Natural killer cell (primary cell): ENCODE data around the gene TMIE. TPM values are rescaled to one million over a fixed set of nuclear protein-coding genes. Genes with fewer than 3 reads are reported as not detected.

Experiments
- ATAC-seq, 3 donors: fragments of 150-1000 bp in 2 of 3; fragments of 200-7000 bp in 1 of 3; cut with Tn5 transposase; 1 replicate in 1 of 3; 2 replicates in 2 of 3; pipeline ENCODE4 v1.10.0; 2021; ENCODE audit warnings: mild to moderate bottlenecking in 2 of 3, moderate library complexity in 2 of 3
- DNase-seq, 2 donors: peaks; one replicate each; pipeline versions ENCODE4 v3.0.0 to v3.0.0-alpha.2; 2013 to 2021; ENCODE audit warnings: mixed read lengths in 1 of 2
- H3K27ac ChIP-seq: one replicate; pipeline ENCODE4 v1.5.1; 2013; ENCODE audit warnings: mild to moderate bottlenecking, low read length
- H3K27me3 ChIP-seq: one replicate; pipeline ENCODE4 v1.6.1; 2013; ENCODE audit warnings: low read length; ENCODE audit not compliant: control insufficient read depth, insufficient read depth
- H3K36me3 ChIP-seq: one replicate; pipeline ENCODE4 v1.6.1; 2013; ENCODE audit warnings: low read length; ENCODE audit not compliant: control insufficient read depth, insufficient read depth
- H3K4me1 ChIP-seq: one replicate; pipeline ENCODE4 v1.6.1; 2013; ENCODE audit warnings: low read length; ENCODE audit not compliant: control insufficient read depth, insufficient read depth
- H3K4me3 ChIP-seq: one replicate; pipeline ENCODE4 v1.5.1; 2013; ENCODE audit warnings: low read length
- H3K9me3 ChIP-seq: one replicate; pipeline ENCODE4 v1.6.1; 2013; ENCODE audit warnings: low read length; ENCODE audit not compliant: control insufficient read depth, insufficient read depth
- H3K27ac Mint-ChIP-seq, 2 donors: one replicate each; pipeline ENCODE4 v1.8.0; 2022; ENCODE audit warnings: mild to moderate bottlenecking in 2 of 2, mixed read lengths in 2 of 2, moderate library complexity in 1 of 2
- H3K27me3 Mint-ChIP-seq, 2 donors: one replicate each; pipeline ENCODE4 v1.8.0; 2022; ENCODE audit warnings: low read depth in 2 of 2, mixed read lengths in 2 of 2
- H3K36me3 Mint-ChIP-seq: one replicate; pipeline ENCODE4 v1.8.0; 2022; ENCODE audit warnings: mixed read lengths
- H3K4me1 Mint-ChIP-seq, 2 donors: one replicate each; pipeline ENCODE4 v1.8.0; 2022; ENCODE audit warnings: mixed read lengths in 2 of 2
- H3K4me3 Mint-ChIP-seq: one replicate; pipeline ENCODE4 v1.8.0; 2022; ENCODE audit warnings: mild to moderate bottlenecking, moderate library complexity, mixed read lengths
- H3K9me3 Mint-ChIP-seq, 2 donors: one replicate each; pipeline ENCODE4 v1.8.0; 2022; ENCODE audit warnings: mixed read lengths in 2 of 2
- WGBS: methylation state at CpG from one replicate; pipeline ENCODE4 v1.1.7; 2013; ENCODE audit warnings: missing lambda C conversion rate; ENCODE audit not compliant: insufficient coverage; 5-methylcytosine and 5-hydroxymethylcytosine counted together
- intact Hi-C: fragments of 100-400 bp; cut with micrococcal nuclease; formaldehyde crosslinking; loops from one replicate; pipeline ENCODE4 v1.14.2; 2022
- total RNA-seq, 4 donors: library from RNA; stranded (reverse); fragments of 120-200 nt in 1 of 4; gene quantifications; one replicate each; pipeline versions ENCODE4 v1.2.3 to v1.2.4, GENCODE V29; 2013 to 2022
- TF ChIP-seq, protein P1 (sequence below): fragments of 200-600 bp; IDR thresholded peaks from one replicate; pipeline ENCODE4 v1.8.0; 2022; ENCODE audit warnings: antibody characterized with exemption

Gene TMIE
- total RNA-seq, 3 donors from 2014 or later (not counting 1 experiment from before 2014, with no cell fraction given) = not detected

- Mint-ChIP-seq H3K27ac (no peak overlapping the region), H3K36me3 (no peaks in the 10 kb centered on the region), H3K27me3 (peaks cover 0 to 4% of the 10 kb centered on the region in 2 donors), H3K4me3 (no peak overlapping the region), H3K4me1 (no peaks in the 10 kb centered on the region), H3K9me3 (no peaks in the 10 kb centered on the region)
- H3K27me3 ChIP-seq = no peaks in the 10 kb centered on the region
- no peaks in the 10 kb centered on the region for H3K4me1 ChIP-seq
- 88% methylated on average over 10 of the region's 10 CpGs for WGBS
- H3K4me3 ChIP-seq = no peak overlapping the region
- intact Hi-C loops = no loop called here
- H3K9me3 ChIP-seq = no peaks in the 10 kb centered on the region
- no peak for ATAC-seq
- no peak overlapping the region for H3K27ac ChIP-seq
- TF ChIP-seq, protein P1, sequence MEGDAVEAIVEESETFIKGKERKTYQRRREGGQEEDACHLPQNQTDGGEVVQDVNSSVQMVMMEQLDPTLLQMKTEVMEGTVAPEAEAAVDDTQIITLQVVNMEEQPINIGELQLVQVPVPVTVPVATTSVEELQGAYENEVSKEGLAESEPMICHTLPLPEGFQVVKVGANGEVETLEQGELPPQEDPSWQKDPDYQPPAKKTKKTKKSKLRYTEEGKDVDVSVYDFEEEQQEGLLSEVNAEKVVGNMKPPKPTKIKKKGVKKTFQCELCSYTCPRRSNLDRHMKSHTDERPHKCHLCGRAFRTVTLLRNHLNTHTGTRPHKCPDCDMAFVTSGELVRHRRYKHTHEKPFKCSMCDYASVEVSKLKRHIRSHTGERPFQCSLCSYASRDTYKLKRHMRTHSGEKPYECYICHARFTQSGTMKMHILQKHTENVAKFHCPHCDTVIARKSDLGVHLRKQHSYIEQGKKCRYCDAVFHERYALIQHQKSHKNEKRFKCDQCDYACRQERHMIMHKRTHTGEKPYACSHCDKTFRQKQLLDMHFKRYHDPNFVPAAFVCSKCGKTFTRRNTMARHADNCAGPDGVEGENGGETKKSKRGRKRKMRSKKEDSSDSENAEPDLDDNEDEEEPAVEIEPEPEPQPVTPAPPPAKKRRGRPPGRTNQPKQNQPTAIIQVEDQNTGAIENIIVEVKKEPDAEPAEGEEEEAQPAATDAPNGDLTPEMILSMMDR = no peak
- no peak for DNase-seq
- no peaks in the 10 kb centered on the region for H3K36me3 ChIP-seq
These were observed 27.8 kb upstream of the TMIE start for GRCh38 chr3:46673151-46674030.

GRCh38 chr3:46674031-46674845 lies 27.0 kb upstream of the TMIE start:
- Mint-ChIP-seq H3K9me3 (no peaks in the 10 kb centered on the region), H3K27me3 (peaks cover 0 to 4% of the 10 kb centered on the region in 2 donors), H3K36me3 (no peaks in the 10 kb centered on the region), H3K27ac (no peak overlapping the region), H3K4me3 (no peak overlapping the region), H3K4me1 (no peaks in the 10 kb centered on the region)
- H3K27ac ChIP-seq = no peak overlapping the region
- H3K36me3 ChIP-seq = no peaks in the 10 kb centered on the region
- no peak for DNase-seq
- no peak for ATAC-seq
- intact Hi-C loops = no loop called here
- TF ChIP-seq, protein P1 = no peak
- WGBS = 90% methylated on average over 12 of the region's 12 CpGs
- H3K4me1 ChIP-seq = no peaks in the 10 kb centered on the region
- no peak overlapping the region for H3K4me3 ChIP-seq
- H3K9me3 ChIP-seq = no peaks in the 10 kb centered on the region
- H3K27me3 ChIP-seq = no peaks in the 10 kb centered on the region

DNA sequence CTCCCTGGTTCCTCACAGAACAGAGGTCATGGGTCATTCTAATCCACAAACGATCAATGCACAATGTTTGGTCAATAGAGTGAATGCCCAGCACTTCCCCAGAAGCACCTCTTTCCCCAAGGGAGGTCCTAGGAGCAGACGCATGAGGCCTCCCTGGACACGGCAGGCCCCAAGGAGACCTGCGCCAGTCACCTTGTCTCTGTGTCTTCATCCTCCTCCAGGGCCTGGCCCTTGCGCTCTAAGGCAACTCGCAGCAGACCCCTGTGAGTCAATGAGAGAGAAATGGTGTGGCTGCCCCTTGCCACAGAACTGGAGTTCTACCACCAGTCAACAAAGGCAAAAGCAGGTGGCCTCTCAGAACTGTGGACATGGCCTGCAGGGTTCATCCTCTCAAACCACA lies 25.8 kb upstream of the TMIE start:
- Mint-ChIP-seq H3K27ac (no peak overlapping the region), H3K9me3 (no peaks in the 10 kb centered on the region), H3K4me3 (no peak overlapping the region), H3K36me3 (no peaks in the 10 kb centered on the region), H3K27me3 (peaks cover 0 to 4% of the 10 kb centered on the region in 2 donors), H3K4me1 (no peaks in the 10 kb centered on the region)
- ATAC-seq (no peak), DNase-seq (no peak)
- no peak overlapping the region for H3K27ac ChIP-seq
- TF ChIP-seq, protein P1 = no peak
- H3K4me3 ChIP-seq = no peak overlapping the region
- H3K36me3 ChIP-seq = no peaks in the 10 kb centered on the region
- H3K4me1 ChIP-seq = no peaks in the 10 kb centered on the region
- intact Hi-C loops = no loop called here
- no peaks in the 10 kb centered on the region for H3K27me3 ChIP-seq
- WGBS = 92% methylated on average over 6 of the region's 6 CpGs
- H3K9me3 ChIP-seq = no peaks in the 10 kb centered on the region
